IMR-90 (cell line): ENCODE measurements around the gene TSTD2. TPM values are rescaled to one million over a fixed set of nuclear protein-coding genes. Genes with fewer than 3 reads are reported as not detected.

Source experiments
- ATAC-seq: fragments of 200-7000 bp; cut with Tn5 transposase; 2 replicates; pipeline ENCODE4 v1.9.1; 2020; ENCODE audit warnings: low read depth, mild to moderate bottlenecking, moderate library complexity
- BruUV-seq: library from RNA; stranded (reverse); fragments of 400-500 nt; replicated peaks from 2 replicates; lab custom pipeline; 2021; lab: Mats Ljungman, UMichigan
- CTCF ChIA-PET: fragments of 300-600 bp; formaldehyde crosslinking; extraction: SDS; loops from one replicate; lab custom pipeline; 2021; ENCODE audit warnings: antibody characterized with exemption; lab: Yijun Ruan, JAX
- POLR2A ChIA-PET: fragments of 300-600 bp; sonication (Branson Sonifier 250); formaldehyde crosslinking; loops from one replicate; lab custom pipeline; 2022; ENCODE audit warnings: antibody characterized with exemption; ENCODE audit not compliant: unreplicated experiment; lab: Charles Lee
- DNase-seq: peaks from one replicate; pipeline ENCODE4 v3.0.0; 2013
- H2AFZ ChIP-seq: replicated peaks from 2 replicates; pipeline ENCODE3; 2013; ENCODE audit warnings: low read length, mild to moderate bottlenecking; ENCODE audit not compliant: poor library complexity
- H2AK5ac ChIP-seq: 2 replicates; pipeline ENCODE4 v1.6.1; 2013; ENCODE audit warnings: low read depth, low read length, inconsistent platforms
- H2AK9ac ChIP-seq: replicated peaks from 2 replicates; pipeline ENCODE3; 2013; ENCODE audit warnings: mild to moderate bottlenecking, low read depth, low read length, moderate library complexity; ENCODE audit not compliant: poor library complexity
- H2BK120ac ChIP-seq: 2 replicates; pipeline ENCODE4 v1.6.1; 2013; ENCODE audit warnings: low read depth, low read length, inconsistent platforms
- H2BK15ac ChIP-seq: 3 replicates; pipeline ENCODE4 v1.6.1; 2013; ENCODE audit warnings: low read depth, low read length, inconsistent platforms
- H2BK20ac ChIP-seq: 2 replicates; pipeline ENCODE4 v1.6.1; 2013; ENCODE audit warnings: low read depth, mild to moderate bottlenecking, inconsistent platforms, low read length, moderate library complexity
- H2BK5ac ChIP-seq: 2 replicates; pipeline ENCODE4 v1.6.1; 2013; ENCODE audit warnings: mild to moderate bottlenecking, low read depth, low read length, inconsistent platforms; ENCODE audit not compliant: poor library complexity, severe bottlenecking
- H3K14ac ChIP-seq: replicated peaks from 2 replicates; pipeline ENCODE4 v1.6.1; 2013; ENCODE audit warnings: low read depth, low read length, inconsistent platforms
- H3K18ac ChIP-seq: 2 replicates; pipeline ENCODE4 v1.6.1; 2013; ENCODE audit warnings: low read depth, low read length, control low read depth
- H3K23ac ChIP-seq: 2 replicates; pipeline ENCODE4 v1.6.1; 2013; ENCODE audit warnings: low read depth, low read length, inconsistent platforms
- H3K27ac ChIP-seq: 2 replicates; pipeline ENCODE4 v1.5.1; 2013; ENCODE audit warnings: mild to moderate bottlenecking, control low read depth, low read length; ENCODE audit not compliant: insufficient read depth
- H3K27me3 ChIP-seq: 2 replicates; pipeline ENCODE4 v1.6.1; 2013; ENCODE audit warnings: low read length; ENCODE audit not compliant: control insufficient read depth, insufficient read depth
- H3K36me3 ChIP-seq: 2 replicates; pipeline ENCODE4 v1.6.1; 2013; ENCODE audit warnings: low read length, mixed read lengths; ENCODE audit not compliant: control insufficient read depth, insufficient read depth
- H3K4ac ChIP-seq: 2 replicates; pipeline ENCODE4 v1.6.1; 2013; ENCODE audit warnings: low read depth, low read length, inconsistent platforms
- H3K4me1 ChIP-seq: 2 replicates; pipeline ENCODE4 v1.6.1; 2013; ENCODE audit warnings: low read length, mixed read lengths; ENCODE audit not compliant: control insufficient read depth, insufficient read depth
- H3K4me2 ChIP-seq: 2 replicates; pipeline ENCODE4 v1.6.1; 2013; ENCODE audit warnings: low read depth, mild to moderate bottlenecking, control low read depth, low read length, moderate library complexity
- H3K4me3 ChIP-seq: 2 replicates; pipeline ENCODE4 v1.5.1; 2013; ENCODE audit warnings: low read depth, mild to moderate bottlenecking, control low read depth, low read length, moderate library complexity; ENCODE audit not compliant: insufficient read depth
- H3K56ac ChIP-seq: 2 replicates; pipeline ENCODE4 v1.6.1; 2013; ENCODE audit warnings: low read length, inconsistent platforms; ENCODE audit not compliant: insufficient read depth; ENCODE audit errors: extremely low read depth
- H3K79me1 ChIP-seq, 2 experiments: 2 replicates each; pipeline ENCODE4 v1.6.1; 2013; ENCODE audit warnings: low read length in 2 of 2, inconsistent platforms in 1 of 2, low read depth in 1 of 2
- H3K9ac ChIP-seq: 2 replicates; pipeline ENCODE4 v1.6.1; 2013; ENCODE audit warnings: low read depth, low read length, control low read depth
- H3K9me1 ChIP-seq: 2 replicates; pipeline ENCODE4 v1.6.1; 2013; ENCODE audit warnings: low read length, inconsistent platforms; ENCODE audit not compliant: insufficient read depth
- H3K9me3 ChIP-seq: 2 replicates; pipeline ENCODE4 v1.6.1; 2013; ENCODE audit warnings: low read length; ENCODE audit not compliant: control insufficient read depth, insufficient read depth
- H4K20me1 ChIP-seq: 2 replicates; pipeline ENCODE4 v1.6.1; 2013; ENCODE audit warnings: low read length, inconsistent platforms; ENCODE audit not compliant: insufficient read depth
- H4K5ac ChIP-seq: 2 replicates; pipeline ENCODE4 v1.6.1; 2013; ENCODE audit warnings: mild to moderate bottlenecking, low read depth, low read length, control low read depth
- H4K8ac ChIP-seq, 2 experiments: 2 replicates each; pipeline ENCODE4 v1.6.1; 2013; ENCODE audit warnings: low read depth in 2 of 2, low read length in 2 of 2, control low read depth in 1 of 2, inconsistent platforms in 1 of 2
- H4K91ac ChIP-seq: 2 replicates; pipeline ENCODE4 v1.6.1; 2013; ENCODE audit warnings: low read depth, low read length, inconsistent platforms; ENCODE audit not compliant: insufficient read depth
- CEBPB ChIP-seq: IDR thresholded peaks from 2 replicates; pipeline ENCODE4 v1.6.1; 2012; ENCODE audit warnings: low read depth, low read length, improper control_type of control experiment
- FOS ChIP-seq: fragments of 150-350 bp; IDR thresholded peaks from 2 replicates; pipeline ENCODE4 v1.6.1; 2016; ENCODE audit warnings: low read depth, low read length
- MAFK ChIP-seq: IDR thresholded peaks from 2 replicates; pipeline ENCODE4 v1.6.1; 2012; ENCODE audit warnings: low read depth, low read length, improper control_type of control experiment
- WGBS, 2 experiments: methylation state at CpG; one replicate each; pipeline versions ENCODE4 v1.1.5 to v1.1.7; 2013; ENCODE audit warnings: missing lambda C conversion rate in 2 of 2; ENCODE audit not compliant: insufficient read length in 1 of 2; ENCODE audit errors: extremely low coverage in 2 of 2; 5-methylcytosine and 5-hydroxymethylcytosine counted together
- dilution Hi-C: fragments of 300-500 bp; cut with HindIII; formaldehyde crosslinking; loops from one replicate; pipeline ENCODE4 v1.14.3; 2018; ENCODE audit warnings: low sequenced_read_pairs; ENCODE audit not compliant: unreplicated experiment
- in situ Hi-C: fragments of 300-500 bp; cut with MboI; formaldehyde crosslinking; loops from 3 replicates; pipeline ENCODE4 v1.14.3; 2019; ENCODE audit warnings: low sequenced_read_pairs, inconsistent platforms, mixed read lengths
- intact Hi-C: fragments of 100-400 bp; cut with micrococcal nuclease; formaldehyde crosslinking; loops from 2 replicates; pipeline ENCODE4 v1.10.0; 2022
- polyA plus RNA-seq, 3 experiments: library from polyadenylated mRNA; depleted of rRNA; stranded (reverse); fragments of >200 nt; gene quantifications; 2 replicates each; pipeline ENCODE4 v1.2.3, GENCODE V29; 2012; ENCODE audit warnings: low replicate concordance in 1 of 3
- total RNA-seq: library from RNA; depleted of rRNA; stranded (reverse); fragments of >200 nt; gene quantifications from 2 replicates; pipeline ENCODE4 v1.2.3, GENCODE V29; 2012
- TF ChIP-seq, protein P1 (sequence below): fragments of 150-350 bp; IDR thresholded peaks from 2 replicates; pipeline ENCODE4 v1.6.1; 2017; ENCODE audit warnings: mild to moderate bottlenecking, antibody characterized with exemption, low read length, low read depth
- TF ChIP-seq, protein P2 (sequence below): conservative IDR thresholded peaks from 2 replicates; pipeline ENCODE4 v1.5.1; 2012; ENCODE audit warnings: mild to moderate bottlenecking, low read depth, low read length, improper control_type of control experiment

TSTD2 gene
- total and polyA plus RNA-seq, 2 of the 4 experiments (the other 2 are of a cell fraction), result 11.2 to 16.3 TPM

DNA sequence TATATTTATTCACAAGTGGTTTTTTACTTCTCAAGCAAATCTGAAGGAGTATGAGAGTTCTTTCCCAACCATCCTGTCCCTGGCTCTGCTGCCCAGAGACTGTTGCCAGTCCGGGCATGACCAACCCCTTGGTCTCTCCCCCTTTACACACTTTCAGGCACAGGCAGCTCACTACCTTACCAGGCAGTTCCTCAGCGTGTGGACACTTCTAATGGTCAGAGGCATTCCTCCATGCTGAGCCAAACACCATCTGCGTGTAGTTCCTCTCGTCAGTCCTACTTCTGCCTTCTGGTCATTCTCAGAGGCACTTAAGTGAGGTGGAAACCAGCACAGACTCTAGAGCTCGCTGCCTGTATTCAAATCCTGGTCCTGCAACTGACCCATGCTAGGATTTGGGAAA lies 56.1 kb downstream of the TSTD2 start:
- H2BK5ac ChIP-seq, result no peak overlapping the region
- intact Hi-C loops, result no loop called here
- no peak overlapping the region for H2BK120ac ChIP-seq
- CTCF ChIA-PET, result no interaction called here
- no peak overlapping the region for H3K56ac ChIP-seq
- no peaks in the 10 kb centered on the region for H3K9me3 ChIP-seq
- WGBS, 2 experiments, result 59% methylated on average over 3 of the region's 5 CpGs; no CpG with 5 or more reads in 1 of the 2 experiments
- no peak overlapping the region for H3K14ac ChIP-seq
- no peak overlapping the region for H2AFZ ChIP-seq
- H3K27ac ChIP-seq, result no peak overlapping the region
- H3K9me1 ChIP-seq, result no peaks in the 10 kb centered on the region; the same call in 1 of the 2 replicates
- in situ Hi-C loops, result no loop called here
- peaks cover 1% of the 10 kb centered on the region; the same call in 1 of the 2 replicates for H3K27me3 ChIP-seq
- no peak overlapping the region for H4K91ac ChIP-seq
- no peak overlapping the region for H2AK9ac ChIP-seq
- H2BK15ac ChIP-seq, result no peak overlapping the region
- ATAC-seq (no peak), DNase-seq (no peak)
- no peaks in the 10 kb centered on the region for H4K20me1 ChIP-seq
- no peak overlapping the region for H2BK20ac ChIP-seq
- H3K79me1 ChIP-seq, result no peaks in the 10 kb centered on the region
- dilution Hi-C loops, result no loop called here
- no peak overlapping the region for H3K9ac ChIP-seq
- no peak for TF ChIP-seq CEBPB
- no peak for TF ChIP-seq MAFK
- TF ChIP-seq, protein P1, sequence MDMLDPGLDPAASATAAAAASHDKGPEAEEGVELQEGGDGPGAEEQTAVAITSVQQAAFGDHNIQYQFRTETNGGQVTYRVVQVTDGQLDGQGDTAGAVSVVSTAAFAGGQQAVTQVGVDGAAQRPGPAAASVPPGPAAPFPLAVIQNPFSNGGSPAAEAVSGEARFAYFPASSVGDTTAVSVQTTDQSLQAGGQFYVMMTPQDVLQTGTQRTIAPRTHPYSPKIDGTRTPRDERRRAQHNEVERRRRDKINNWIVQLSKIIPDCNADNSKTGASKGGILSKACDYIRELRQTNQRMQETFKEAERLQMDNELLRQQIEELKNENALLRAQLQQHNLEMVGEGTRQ, result no peak
- TF ChIP-seq FOS, result no peak
- TF ChIP-seq, protein P2, sequence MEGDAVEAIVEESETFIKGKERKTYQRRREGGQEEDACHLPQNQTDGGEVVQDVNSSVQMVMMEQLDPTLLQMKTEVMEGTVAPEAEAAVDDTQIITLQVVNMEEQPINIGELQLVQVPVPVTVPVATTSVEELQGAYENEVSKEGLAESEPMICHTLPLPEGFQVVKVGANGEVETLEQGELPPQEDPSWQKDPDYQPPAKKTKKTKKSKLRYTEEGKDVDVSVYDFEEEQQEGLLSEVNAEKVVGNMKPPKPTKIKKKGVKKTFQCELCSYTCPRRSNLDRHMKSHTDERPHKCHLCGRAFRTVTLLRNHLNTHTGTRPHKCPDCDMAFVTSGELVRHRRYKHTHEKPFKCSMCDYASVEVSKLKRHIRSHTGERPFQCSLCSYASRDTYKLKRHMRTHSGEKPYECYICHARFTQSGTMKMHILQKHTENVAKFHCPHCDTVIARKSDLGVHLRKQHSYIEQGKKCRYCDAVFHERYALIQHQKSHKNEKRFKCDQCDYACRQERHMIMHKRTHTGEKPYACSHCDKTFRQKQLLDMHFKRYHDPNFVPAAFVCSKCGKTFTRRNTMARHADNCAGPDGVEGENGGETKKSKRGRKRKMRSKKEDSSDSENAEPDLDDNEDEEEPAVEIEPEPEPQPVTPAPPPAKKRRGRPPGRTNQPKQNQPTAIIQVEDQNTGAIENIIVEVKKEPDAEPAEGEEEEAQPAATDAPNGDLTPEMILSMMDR, result no peak
- no peak overlapping the region for H4K5ac ChIP-seq
- H4K8ac ChIP-seq, result no peak overlapping the region
- H2AK5ac ChIP-seq, result no peak overlapping the region
- BruUV-seq, result no TSS peak
- no peaks in the 10 kb centered on the region for H3K4me1 ChIP-seq
- no peak overlapping the region for H3K23ac ChIP-seq
- H3K18ac ChIP-seq, result no peak overlapping the region
- no peak overlapping the region for H3K4me3 ChIP-seq
- POLR2A ChIA-PET, result no interaction called here
- H3K4ac ChIP-seq, result no peak overlapping the region
- no peak overlapping the region for H3K4me2 ChIP-seq
- H3K36me3 ChIP-seq, result peaks cover 5% of the 10 kb centered on the region; the same call in 1 of the 2 replicates
